Cardiac muscle cell (in vitro differentiated cells and primary cell): ENCODE results near the gene DOCK3. TPM values are rescaled to one million over a fixed set of nuclear protein-coding genes. Genes with fewer than 3 reads are reported as not detected.
"Not testable (repeated sequence)": the region's sequence is repeated elsewhere in the genome, so short reads cannot be mapped to it uniquely, and the experiment has no call there.

ENCODE experiments used
- DNase-seq, 2 donors: peaks; one replicate each; pipeline versions ENCODE4 v3.0.0 to v3.0.0-alpha.2; 2010 to 2017; ENCODE audit warnings: low read depth in 1 of 2, low spot score in 1 of 2
- H3K27ac ChIP-seq: fragments of 200-600 bp; sonication (generic); 2 replicates; pipeline ENCODE4 v1.5.1; 2016
- H3K27me3 ChIP-seq: fragments of 200-600 bp; sonication (generic); 2 replicates; pipeline ENCODE4 v1.6.0; 2016; ENCODE audit warnings: control low read depth
- H3K36me3 ChIP-seq: fragments of 200-600 bp; sonication (generic); 2 replicates; pipeline ENCODE4 v1.5.1; 2016; ENCODE audit warnings: control low read depth
- H3K4me1 ChIP-seq: fragments of 200-600 bp; sonication (generic); 2 replicates; pipeline ENCODE4 v1.8.1; 2017; ENCODE audit warnings: low read depth, mild to moderate bottlenecking, mixed run types
- H3K4me3 ChIP-seq: fragments of 200-600 bp; sonication (generic); 2 replicates; pipeline ENCODE4 v1.5.1; 2016; ENCODE audit warnings: mild to moderate bottlenecking
- H3K9me3 ChIP-seq: fragments of 200-600 bp; sonication (generic); 2 replicates; pipeline ENCODE4 v1.5.1; 2017; ENCODE audit warnings: low read depth, mild to moderate bottlenecking, control low read depth
- polyA plus RNA-seq: library from polyadenylated mRNA; unstranded; fragments of >200 nt; fragmentation: Nextera tagmentation; extraction: Ambion mirVana; gene quantifications from 2 replicates; pipeline ENCODE4 v1.2.1, GENCODE V29; 2016
- total RNA-seq: library from RNA; depleted of rRNA; stranded (reverse); fragments of >200 nt; gene quantifications from 2 replicates; pipeline ENCODE4 v1.2.3, GENCODE V29; 2016
- TF ChIP-seq, protein P1 (sequence below): IDR thresholded peaks from 2 replicates; pipeline ENCODE4 v1.5.1; 2012; ENCODE audit warnings: low read depth, mild to moderate bottlenecking, low read length

DOCK3 gene
- total and polyA plus RNA-seq, 2 experiments from 2014 or later, result 0.56 to 1.3 TPM

DNA sequence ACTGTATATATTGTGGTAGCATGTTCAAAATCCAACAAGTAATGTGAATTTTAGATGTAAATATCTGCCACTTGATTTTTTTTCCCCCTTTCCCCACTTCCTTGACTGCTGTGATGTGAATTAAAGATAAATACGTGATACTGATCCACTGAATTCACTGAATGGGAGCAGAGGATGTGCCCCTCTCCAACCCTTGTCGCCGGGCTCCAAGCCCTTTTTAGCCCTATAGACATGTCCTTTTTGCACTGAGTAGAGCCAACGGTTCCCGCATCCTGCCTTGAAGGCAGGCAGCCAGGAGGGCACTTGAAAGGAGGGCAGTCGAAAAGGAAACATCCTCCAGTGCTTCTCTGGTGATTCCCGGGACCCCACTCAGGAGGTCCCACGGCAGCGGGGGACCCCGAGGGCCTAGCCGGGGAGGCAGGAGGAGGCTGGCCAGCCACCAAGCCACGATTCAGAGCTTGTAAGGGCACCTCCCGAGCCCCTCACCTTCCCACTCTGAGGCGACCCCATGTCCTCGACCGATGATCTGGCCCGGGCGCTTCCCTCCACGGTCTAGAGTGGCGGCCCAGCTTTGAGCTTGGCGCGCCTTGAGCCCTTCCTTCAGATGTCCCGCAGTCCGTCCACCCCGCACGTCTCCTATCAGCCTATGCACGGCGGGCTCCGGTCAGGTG lies 709.5 kb downstream of the DOCK3 start:
- Histone ChIP-seq H3K27me3 (no peaks in the 10 kb centered on the region), H3K27ac (peak overlapping the region; percentile 95), H3K4me1 (peaks cover 13% of the 10 kb centered on the region), H3K9me3 (no peaks in the 10 kb centered on the region), H3K36me3 (peaks cover 3% of the 10 kb centered on the region), H3K4me3 (peak overlapping the region; percentile 72)
- peak in 1 of 2 donors; percentile 47 for DNase-seq
- TF ChIP-seq, protein P1, sequence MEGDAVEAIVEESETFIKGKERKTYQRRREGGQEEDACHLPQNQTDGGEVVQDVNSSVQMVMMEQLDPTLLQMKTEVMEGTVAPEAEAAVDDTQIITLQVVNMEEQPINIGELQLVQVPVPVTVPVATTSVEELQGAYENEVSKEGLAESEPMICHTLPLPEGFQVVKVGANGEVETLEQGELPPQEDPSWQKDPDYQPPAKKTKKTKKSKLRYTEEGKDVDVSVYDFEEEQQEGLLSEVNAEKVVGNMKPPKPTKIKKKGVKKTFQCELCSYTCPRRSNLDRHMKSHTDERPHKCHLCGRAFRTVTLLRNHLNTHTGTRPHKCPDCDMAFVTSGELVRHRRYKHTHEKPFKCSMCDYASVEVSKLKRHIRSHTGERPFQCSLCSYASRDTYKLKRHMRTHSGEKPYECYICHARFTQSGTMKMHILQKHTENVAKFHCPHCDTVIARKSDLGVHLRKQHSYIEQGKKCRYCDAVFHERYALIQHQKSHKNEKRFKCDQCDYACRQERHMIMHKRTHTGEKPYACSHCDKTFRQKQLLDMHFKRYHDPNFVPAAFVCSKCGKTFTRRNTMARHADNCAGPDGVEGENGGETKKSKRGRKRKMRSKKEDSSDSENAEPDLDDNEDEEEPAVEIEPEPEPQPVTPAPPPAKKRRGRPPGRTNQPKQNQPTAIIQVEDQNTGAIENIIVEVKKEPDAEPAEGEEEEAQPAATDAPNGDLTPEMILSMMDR, result no peak

DNA sequence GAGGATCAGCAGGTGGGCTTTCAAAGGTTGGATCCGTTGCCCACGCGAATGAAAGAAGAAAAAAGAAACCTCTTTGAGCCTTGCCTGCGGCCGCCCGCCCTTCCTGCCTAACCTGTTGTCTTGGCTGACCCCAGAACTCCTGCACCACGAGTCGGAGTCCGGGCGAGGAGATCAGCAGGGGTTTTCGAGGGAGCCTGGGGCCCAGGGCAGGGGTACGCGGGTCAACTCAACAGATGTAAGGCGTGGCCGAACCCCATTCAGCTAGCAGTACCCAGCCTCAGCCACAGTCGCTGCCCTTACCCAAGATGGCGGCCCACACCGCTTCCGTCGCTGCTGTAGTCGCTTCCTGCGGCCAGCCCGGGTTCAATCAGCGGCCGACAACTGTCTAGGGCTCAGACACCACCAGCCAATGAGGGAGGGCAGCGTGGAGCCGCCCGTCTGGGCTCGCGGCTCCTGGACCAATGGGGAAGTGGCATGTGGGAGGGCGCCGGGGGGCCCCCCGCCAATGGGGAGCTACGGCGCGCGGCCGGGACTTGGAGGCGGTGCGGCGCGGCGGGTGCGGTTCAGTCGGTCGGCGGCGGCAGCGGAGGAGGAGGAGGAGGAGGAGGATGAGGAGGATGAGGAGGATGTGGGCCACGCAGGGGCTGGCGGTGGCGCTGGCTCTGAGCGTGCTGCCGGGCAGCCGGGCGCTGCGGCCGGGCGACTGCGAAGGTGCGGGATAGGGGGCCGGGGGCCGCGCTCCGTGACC lies 710.2 kb downstream of the DOCK3 start, which contains the start of gene MANF:
MANF (plus strand) TSS at position 566 of the 748 bp plus-strand sequence; CDS start at position 618, 52 bp downstream.
- TF ChIP-seq, protein P1, result no peak
- Histone ChIP-seq H3K27ac (peak within 1 kb of the TSS; percentile 95), H3K36me3 (peaks cover 4% of the 10 kb centered on the region), H3K9me3 (no peaks in the 10 kb centered on the region), H3K4me3 (peak within 1 kb of the TSS; percentile 72), H3K27me3 (no peaks in the 10 kb centered on the region), H3K4me1 (peaks cover 13% of the 10 kb centered on the region)
- DNase-seq, result peak; percentile 98 to 99

DNA sequence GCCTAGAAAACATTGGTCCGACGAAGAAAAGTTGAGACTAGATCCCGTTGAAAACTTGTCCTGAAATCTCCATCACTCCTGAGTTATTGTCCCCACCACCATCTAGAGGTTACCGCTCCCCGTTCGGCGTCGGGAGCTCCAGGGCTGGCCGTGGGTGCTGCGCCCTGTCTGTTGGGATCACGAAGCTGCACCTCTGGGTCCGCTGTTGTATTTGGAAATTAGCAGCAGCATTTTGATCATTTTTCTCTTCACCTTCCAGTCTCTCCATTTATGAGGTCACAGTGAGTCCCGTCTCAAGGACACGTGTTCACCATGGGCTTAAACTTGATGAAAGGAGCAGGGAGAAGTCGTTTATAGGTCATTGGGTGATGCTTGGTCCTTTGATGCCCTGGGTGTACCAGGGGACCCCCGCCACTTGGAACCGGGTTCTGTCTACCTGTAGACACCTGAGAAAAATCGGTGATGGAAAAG lies 710.9 kb downstream of the DOCK3 start:
- H3K27ac ChIP-seq, result peak overlapping the region; percentile 93
- H3K4me3 ChIP-seq, result peak overlapping the region; percentile 72
- H3K36me3 ChIP-seq, result peaks cover 4% of the 10 kb centered on the region
- H3K4me1 ChIP-seq, result peaks cover 13% of the 10 kb centered on the region
- H3K27me3 ChIP-seq, result no peaks in the 10 kb centered on the region
- H3K9me3 ChIP-seq, result no peaks in the 10 kb centered on the region
- DNase-seq, result no peak
- TF ChIP-seq, protein P1, result no peak

DNA sequence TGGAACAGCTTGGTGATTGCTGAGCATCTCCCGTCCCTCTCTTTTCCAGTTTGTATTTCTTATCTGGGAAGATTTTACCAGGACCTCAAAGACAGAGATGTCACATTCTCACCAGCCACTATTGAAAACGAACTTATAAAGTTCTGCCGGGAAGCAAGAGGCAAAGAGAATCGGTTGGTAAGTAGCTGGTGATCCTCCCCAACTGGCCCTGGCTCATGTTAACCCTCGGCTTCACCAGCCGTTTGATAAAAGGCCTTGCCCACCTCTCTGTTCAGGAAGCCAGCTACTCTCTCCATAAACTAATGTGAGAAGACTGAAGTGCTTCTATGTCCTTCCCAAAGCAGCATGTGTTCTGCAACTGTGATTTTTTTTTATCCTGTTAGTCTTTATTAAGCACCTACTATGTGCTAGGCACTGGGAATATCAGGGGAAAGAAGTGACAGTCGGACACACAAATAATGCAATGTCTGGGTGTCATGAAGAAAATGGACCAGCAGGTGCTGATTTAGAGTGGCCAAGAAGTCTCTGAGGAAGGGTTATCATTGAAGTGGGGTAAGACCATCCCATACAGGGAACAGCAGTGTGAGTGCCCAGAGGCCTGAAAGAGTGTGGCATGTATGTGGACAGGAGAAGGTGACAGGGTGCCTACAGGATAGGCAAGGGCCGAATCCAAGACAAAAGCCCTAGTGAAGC lies 711.6 kb downstream of the DOCK3 start:
- TF ChIP-seq, protein P1, result no peak
- Histone ChIP-seq H3K27ac (peak overlapping the region; percentile 32), H3K27me3 (no peaks in the 10 kb centered on the region), H3K36me3 (peaks cover 4% of the 10 kb centered on the region), H3K9me3 (no peaks in the 10 kb centered on the region), H3K4me1 (peaks cover 13% of the 10 kb centered on the region), H3K4me3 (peak overlapping the region; percentile 72)
- no peak for DNase-seq

DNA sequence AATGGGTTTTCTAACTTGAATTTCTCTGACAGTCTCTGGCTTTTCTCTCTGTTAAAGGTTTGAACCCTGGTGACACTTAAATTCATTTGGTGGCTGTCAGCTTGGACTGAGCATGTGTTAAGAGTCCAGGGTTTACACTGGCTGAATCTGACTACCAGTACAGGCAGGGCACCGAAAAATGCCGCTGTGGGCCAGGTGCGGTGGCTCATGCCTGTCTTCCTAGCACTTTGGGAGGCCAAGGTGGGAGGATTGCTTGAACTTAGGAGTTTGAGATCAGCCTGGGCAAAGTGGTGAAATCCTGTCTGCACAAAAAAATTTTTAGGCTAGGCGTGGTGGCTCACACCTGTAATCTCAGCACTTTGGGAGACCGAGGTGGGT lies 712.1 kb downstream of the DOCK3 start:
- TF ChIP-seq, protein P1, result no peak
- DNase-seq, result no peak
- Histone ChIP-seq H3K4me1 (peaks cover 13% of the 10 kb centered on the region), H3K4me3 (no peak overlapping the region), H3K9me3 (no peaks in the 10 kb centered on the region), H3K36me3 (peaks cover 4% of the 10 kb centered on the region), H3K27ac (peak overlapping the region; percentile 22), H3K27me3 (no peaks in the 10 kb centered on the region)

DNA sequence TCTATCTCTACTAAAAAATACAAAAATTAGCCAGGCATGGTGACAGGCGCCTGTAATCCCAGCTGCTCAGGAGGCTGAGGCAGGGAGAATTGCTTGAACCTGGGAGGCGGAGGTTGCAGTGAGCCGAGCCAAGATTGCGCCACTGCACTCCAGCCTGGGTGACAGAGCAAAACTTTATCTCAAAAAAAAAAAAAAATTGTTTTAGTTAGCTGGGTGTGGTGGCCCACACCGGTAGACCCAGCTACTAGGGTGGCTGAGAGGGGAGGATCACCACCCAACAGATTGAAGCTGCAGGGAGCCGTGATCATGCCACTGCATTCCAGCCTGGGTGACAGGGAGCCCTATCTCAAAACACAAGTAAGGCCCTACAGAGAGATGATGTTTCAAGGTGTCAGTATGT lies 712.6 kb downstream of the DOCK3 start:
- not testable (repeated sequence) for H3K4me3 ChIP-seq, H3K36me3 ChIP-seq, H3K27me3 ChIP-seq, H3K9me3 ChIP-seq
- H3K27ac ChIP-seq, result peak overlapping the region; percentile 22
- DNase-seq, result peak in 1 of 2 donors; percentile 34
- H3K4me1 ChIP-seq, result peaks cover 18% of the 10 kb centered on the region
